RWPE1 (cell line): ENCODE results near the gene COL4A4.

Experiments
- CTCF ChIA-PET: fragments of 350-600 bp; sonication (Branson Sonifier 250); formaldehyde crosslinking; extraction: SDS; loops from one replicate; lab custom pipeline; 2021; lab: Yijun Ruan, JAX
- POLR2A ChIA-PET: fragments of 400-600 bp; formaldehyde crosslinking; extraction: SDS; loops from one replicate; lab custom pipeline; 2020; ENCODE audit warnings: antibody characterized with exemption; ENCODE audit not compliant: low non-redundant PET; lab: Yijun Ruan, JAX
- DNase-seq: peaks from one replicate; pipeline ENCODE4 v3.0.0; 2012; ENCODE audit warnings: low spot score
- H3K27ac ChIP-seq: fragments of 450-650 bp; 2 replicates; pipeline ENCODE4 v1.5.1; 2017
- TF ChIP-seq, protein P1 (sequence below): fragments of 450-650 bp; conservative IDR thresholded peaks from 2 replicates; pipeline ENCODE4 v1.5.1; 2017; ENCODE audit warnings: low read depth, mild to moderate bottlenecking

COL4A4 gene

GRCh38 chr2:227185615-227186232 is 21.7 kb upstream of the COL4A4 start:
- TF ChIP-seq, protein P1, sequence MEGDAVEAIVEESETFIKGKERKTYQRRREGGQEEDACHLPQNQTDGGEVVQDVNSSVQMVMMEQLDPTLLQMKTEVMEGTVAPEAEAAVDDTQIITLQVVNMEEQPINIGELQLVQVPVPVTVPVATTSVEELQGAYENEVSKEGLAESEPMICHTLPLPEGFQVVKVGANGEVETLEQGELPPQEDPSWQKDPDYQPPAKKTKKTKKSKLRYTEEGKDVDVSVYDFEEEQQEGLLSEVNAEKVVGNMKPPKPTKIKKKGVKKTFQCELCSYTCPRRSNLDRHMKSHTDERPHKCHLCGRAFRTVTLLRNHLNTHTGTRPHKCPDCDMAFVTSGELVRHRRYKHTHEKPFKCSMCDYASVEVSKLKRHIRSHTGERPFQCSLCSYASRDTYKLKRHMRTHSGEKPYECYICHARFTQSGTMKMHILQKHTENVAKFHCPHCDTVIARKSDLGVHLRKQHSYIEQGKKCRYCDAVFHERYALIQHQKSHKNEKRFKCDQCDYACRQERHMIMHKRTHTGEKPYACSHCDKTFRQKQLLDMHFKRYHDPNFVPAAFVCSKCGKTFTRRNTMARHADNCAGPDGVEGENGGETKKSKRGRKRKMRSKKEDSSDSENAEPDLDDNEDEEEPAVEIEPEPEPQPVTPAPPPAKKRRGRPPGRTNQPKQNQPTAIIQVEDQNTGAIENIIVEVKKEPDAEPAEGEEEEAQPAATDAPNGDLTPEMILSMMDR = no peak
- H3K27ac ChIP-seq = no peak overlapping the region
- ChIA-PET POLR2A (no interaction called here), CTCF (interaction anchor here (1.0 kb wide), 1 partner anchor 53 kb away, joined by 3 read pairs; no protein-coding TSS in a partner anchor)
- DNase-seq = no peak

GRCh38 chr2:227183657-227184367 is 19.8 kb upstream of the COL4A4 start:
- TF ChIP-seq, protein P1 = no peak
- POLR2A ChIA-PET = no interaction called here
- no peak overlapping the region for H3K27ac ChIP-seq
- DNase-seq = no peak
- CTCF ChIA-PET = interaction anchor here (0.5 kb wide), 1 partner anchor 77 kb away, joined by 3 read pairs; no protein-coding TSS in a partner anchor

- DNase-seq = no peak
- TF ChIP-seq, protein P1 = no peak
- POLR2A ChIA-PET = no interaction called here
- CTCF ChIA-PET = no interaction called here
- no peak overlapping the region for H3K27ac ChIP-seq
These were observed 18.8 kb upstream of the COL4A4 start for GRCh38 chr2:227182765-227183164.

DNA sequence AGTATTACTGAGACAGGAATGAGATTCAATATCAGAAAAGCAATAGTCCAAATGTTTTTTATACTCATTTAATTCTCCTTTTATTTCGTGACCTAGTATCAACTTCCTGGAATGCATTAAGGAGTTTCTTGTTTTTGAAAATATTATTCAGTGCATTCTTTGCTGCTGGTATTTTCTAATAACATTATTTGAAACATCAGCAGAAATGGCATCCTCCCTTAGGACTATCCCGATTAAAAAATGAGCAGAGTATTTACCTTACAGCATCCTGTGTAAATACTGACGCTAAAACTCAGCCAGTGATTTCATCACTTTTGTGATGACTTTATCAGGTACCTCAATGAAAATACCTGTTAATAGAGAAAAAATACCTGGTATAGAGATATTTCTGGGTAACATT is 16.8 kb upstream of the COL4A4 start:
- CTCF ChIA-PET = no interaction called here
- DNase-seq = no peak
- H3K27ac ChIP-seq = no peak overlapping the region
- TF ChIP-seq, protein P1 = no peak
- POLR2A ChIA-PET = no interaction called here

DNA sequence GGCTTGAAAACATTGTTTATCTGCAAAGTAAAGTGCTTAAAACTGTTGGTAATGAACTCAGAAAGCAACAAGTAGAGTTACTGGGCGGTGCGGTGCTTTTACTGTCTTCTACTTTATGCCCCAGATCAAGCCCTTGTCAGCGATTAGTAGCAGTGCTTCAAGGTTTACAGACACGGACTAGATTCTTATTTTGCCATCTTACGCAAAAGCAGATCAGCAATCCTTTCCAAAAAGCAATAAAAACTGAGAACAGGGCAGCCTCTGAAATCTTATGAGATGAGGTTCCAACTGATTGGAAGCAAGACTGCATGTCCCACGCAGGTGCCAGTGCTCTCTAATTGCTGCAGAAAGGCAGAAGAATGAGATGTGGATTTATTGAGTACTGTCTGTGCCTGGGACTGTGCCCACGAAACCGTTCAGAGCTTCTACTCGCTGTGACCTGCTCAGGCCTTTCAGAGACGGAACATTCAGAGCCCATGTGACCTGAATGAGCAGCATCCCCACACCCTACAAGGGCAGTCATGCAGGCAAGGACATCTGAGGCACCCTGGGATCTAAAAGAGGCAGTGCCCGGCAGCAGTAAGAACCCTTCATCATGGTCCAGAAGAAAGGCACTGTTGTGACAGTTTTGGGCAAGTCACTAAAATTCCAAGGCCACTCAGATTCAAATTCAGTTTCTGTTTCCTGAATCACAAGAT is 16.1 kb upstream of the COL4A4 start:
- CTCF ChIA-PET = no interaction called here

More for the DNA sequence above, 16.1 kb upstream of the COL4A4 start:
- no peak overlapping the region for H3K27ac ChIP-seq
- POLR2A ChIA-PET = no interaction called here
- TF ChIP-seq, protein P1 = no peak
- DNase-seq = no peak
